GM18511 (cell line): Measurements from ENCODE around the gene SLC22A12.

Source experiments
- ATAC-seq: cut with Tn5 transposase; IDR thresholded peaks from one replicate; pipeline ENCODE4 v1.9.1; 2021; ENCODE audit warnings: mild to moderate bottlenecking, moderate library complexity; ENCODE audit not compliant: unreplicated experiment

Gene SLC22A12

DNA sequence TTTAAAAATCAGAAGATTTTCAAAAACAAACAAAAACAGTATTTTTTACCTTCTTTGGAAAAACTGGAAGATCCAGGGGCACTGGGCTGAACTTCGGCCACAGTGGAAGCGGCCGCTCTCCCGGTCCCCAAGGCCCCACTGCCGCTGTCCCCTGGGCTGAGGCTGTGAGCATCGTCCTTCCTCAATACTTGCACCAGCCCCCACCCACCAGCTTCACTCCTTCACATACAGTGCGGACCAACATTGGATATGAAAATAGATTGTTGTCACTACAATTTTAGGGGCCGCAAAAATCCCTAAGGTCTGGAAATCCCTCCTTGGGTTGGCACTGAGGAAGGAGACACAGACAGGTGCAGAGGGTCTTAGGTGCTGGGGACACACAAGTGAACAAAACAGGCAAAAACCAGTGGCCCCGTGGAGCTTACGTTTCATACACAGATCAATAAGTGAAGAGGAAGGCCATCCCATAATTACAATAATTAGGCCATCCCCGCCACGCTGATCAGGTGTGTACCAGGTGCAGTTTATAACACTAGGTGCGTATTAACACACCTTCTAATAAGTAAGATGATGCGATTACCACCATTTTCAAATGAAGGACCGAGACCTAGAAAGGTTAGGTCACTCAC is 28.2 kb upstream of the SLC22A12 start:
- no peak for ATAC-seq

- no peak for ATAC-seq
Observed at GRCh38 chr11:64563966-64564365, 27.1 kb upstream of the SLC22A12 start.

- no peak for ATAC-seq
Observed at GRCh38 chr11:64564419-64564818, 26.6 kb upstream of the SLC22A12 start.

GRCh38 chr11:64564947-64565889 is 25.8 kb upstream of the SLC22A12 start:
- ATAC-seq = no peak

DNA sequence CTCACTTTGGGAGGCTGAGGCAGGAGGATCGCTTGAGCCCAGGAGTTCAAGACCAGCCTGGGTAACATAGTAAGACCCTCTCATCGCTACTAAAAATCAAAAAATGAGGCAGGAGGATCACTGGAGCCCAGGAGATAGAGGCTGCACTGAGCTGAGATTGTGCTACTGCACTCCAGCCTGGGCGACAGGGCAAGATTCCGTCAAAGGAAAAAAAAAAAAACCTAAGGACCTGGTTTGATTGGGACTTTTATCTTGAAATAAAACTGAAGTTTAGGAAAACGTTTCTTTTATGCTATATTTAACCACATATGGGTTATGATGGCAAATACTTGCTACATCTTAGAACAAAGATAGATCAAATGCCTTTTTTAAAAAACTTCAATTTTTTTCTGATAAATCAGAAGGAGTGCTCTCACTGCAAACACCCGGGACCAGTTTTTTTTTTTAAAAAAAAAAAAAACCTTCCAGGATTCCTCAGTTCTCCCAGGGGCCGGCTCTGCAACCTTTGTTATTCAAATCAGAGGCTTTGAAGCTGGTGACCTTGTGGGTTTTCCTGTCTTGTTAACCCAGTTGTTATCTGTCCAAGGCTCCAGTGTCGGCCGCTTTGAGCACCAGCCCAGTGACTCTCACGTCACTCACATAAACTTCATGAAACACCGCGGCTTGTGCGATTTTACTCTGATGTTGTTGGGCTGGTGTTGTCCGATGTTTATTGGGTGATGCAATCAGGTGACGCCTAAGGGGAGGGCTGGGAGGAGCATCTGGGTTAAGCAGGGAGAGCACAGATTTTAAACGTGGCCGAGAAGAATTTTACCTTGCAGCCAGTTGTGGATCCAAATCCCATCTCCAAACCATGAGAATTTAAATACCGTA is 24.7 kb upstream of the SLC22A12 start:
- ATAC-seq = no peak

GRCh38 chr11:64566915-64567891 is 23.8 kb upstream of the SLC22A12 start:
- ATAC-seq = no peak

DNA sequence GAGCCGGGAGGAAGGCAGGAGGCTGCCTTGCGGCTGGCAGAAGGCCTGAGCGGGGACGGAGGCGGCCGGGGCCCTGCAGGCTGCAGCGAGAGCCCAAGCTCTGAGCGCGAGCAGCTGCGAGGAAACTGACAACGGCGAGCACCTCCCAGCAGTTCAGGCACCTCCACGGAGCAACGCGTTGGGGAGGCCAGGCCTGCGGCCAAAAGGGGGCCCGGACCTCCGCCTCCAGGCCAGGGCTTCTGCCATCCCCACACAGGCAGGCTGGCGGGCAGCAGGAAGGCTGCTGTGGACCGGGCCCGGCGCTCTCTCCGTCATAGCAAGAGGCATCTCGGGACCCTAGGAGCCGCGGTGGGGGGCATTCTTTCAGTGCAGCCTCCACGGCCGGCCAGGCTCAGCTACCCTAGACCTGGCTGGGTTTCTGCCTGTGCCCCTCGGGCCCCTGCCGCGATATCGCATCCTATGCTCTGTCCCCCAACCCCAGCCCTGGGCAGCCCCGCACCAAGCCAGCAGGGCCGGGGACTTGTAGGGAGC is 22.9 kb upstream of the SLC22A12 start:
- no peak for ATAC-seq

DNA sequence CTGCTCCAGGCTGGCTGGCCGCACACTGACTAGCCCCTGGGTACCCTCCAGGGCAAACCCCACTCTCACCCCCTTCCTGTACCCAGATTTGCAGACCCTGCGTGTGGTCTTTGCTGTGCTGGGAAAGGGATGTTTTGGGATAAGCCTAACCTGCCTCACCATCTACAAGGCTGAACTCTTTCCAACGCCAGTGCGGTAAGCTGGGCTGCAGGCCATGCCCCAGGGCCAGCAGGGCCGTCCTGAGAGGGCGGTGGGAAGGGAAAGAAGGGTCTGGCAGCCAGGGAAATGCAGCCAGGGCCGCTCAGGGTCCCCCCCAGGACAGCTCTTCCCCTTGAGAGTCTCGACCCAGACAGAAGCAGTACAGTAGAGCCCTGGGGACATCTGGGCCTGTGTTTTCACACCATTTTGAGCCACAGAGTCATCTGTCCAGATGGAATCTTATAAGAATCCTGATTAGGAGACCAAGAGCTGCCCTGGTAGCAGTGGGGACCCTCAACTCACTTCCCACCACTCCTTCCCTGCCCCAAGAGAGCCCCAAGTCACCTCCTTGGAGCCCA is 22.4 kb upstream of the SLC22A12 start:
- ATAC-seq = no peak

- no peak for ATAC-seq
Observed at GRCh38 chr11:64569300-64569970, 21.6 kb upstream of the SLC22A12 start.

DNA sequence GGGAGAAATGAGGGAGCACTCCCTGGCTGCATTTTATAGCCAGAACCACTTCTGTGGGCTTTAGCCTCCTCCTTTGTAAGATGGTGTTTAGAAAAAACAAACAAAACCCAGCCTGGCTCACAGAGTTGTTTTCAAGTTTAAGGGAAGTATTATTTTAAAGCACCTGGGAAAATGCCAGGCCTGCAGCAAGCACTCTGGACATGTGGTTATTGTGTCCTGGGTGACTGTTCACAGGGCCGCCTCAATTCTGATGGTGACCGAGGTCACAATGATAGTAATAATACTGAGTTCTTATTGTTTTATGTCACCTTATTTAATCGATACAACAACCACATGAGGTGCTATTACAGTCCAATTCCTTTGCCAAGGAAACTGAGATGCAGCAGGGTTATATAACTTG is 20.7 kb upstream of the SLC22A12 start:
- no peak for ATAC-seq

- ATAC-seq = no peak
Observed at GRCh38 chr11:64571050-64571409, 20.0 kb upstream of the SLC22A12 start.

DNA sequence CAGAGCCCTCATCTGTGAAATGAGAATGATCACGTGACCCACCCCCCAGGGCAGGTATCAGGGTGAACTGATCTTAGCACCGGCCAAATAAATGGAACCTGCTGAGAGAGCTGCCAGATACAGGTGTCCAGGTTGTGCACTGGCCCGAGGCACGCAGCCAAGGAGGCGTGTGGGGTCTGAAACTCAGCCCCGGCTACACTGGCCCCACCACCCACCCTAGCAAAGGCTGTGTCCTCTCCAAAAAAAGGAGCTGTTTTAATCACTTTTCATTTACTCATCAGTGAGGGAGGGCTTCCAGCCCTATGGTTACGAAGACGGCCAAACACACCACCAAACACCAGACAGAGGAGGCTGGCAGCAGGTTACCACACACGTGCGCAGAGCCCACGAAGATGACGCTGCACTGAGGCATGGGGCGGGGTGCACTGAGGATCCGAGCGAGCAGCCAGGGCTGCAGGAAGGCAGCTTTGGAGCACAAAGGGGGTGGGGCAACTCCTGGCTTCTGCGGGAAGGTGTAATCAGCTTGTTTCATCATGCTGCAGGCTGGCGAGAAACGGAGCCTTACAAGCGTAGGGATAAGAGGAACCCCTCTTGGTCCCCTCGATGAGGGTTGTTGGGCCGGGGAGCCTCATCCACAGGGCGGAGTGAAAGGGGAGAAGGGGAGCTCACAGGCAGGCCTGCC is 19.5 kb upstream of the SLC22A12 start:
- no peak for ATAC-seq

DNA sequence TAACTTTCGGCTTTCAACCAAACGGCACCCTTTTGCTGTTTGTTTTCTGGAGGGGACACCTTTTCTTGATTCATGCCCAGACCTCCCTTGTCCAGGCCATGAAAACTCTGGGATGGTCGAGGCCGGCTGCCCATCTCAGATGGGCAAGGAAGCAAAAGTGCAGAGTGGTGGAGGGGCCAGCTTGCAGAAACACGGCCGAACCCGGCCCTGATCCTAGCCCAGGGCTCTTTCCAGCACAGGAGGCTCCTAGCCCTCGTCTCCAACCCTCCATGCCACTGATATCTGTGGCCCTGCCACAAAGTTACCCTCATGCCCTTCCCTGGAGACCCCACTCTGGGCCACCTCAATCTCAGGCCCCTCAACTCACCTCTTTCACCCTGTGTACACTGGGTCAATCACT is 18.9 kb upstream of the SLC22A12 start:
- ATAC-seq = no peak

DNA sequence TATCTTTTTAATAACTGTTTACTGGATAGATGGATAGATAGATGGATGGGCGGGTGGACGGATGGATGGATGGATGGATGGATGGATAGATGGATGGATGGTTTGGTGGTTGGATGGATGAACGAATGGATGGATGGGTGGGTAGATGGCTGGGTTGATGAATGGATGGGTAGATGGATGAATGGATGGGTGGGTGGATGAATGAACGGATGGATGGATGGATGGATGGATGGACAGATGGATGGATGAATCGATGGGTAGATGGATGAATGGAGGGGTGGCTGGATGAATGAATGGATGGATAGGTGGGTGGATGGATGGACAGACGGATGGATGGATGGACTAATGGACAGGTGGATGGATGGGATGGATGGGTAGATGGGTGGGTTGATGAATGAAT is 13.8 kb upstream of the SLC22A12 start:
- no peak for ATAC-seq

GRCh38 chr11:64580412-64580811 is 10.6 kb upstream of the SLC22A12 start:
- ATAC-seq = no peak

GRCh38 chr11:64581057-64581523 is 9.9 kb upstream of the SLC22A12 start:
- ATAC-seq = no peak

- no peak for ATAC-seq
Observed at GRCh38 chr11:64582885-64583284, 8.1 kb upstream of the SLC22A12 start.
